ENCODE measurements around the gene EME2.

The EME2 gene

GRCh38 chr16:1800701-1801100, 28.1 kb downstream of the EME2 start:
- Histone ChIP-seq H3K4me2 (ENCODE audit: low read length) (no peak overlapping the region), H3K4me1 (ENCODE audit: low read length) (no peaks in the 10 kb centered on the region), H3K27me3 (ENCODE audit: low read depth, low read length) (no peaks in the 10 kb centered on the region), H4K20me1 (ENCODE audit: insufficient read depth, low read length) (no peaks in the 10 kb centered on the region), H3K36me3 (replicated peaks; ENCODE audit: low read depth, low read length) (no peaks in the 10 kb centered on the region), H3K79me2 (ENCODE audit: low read length) (no peaks in the 10 kb centered on the region), H2AFZ (ENCODE audit: low read depth, low read length) (no peak overlapping the region), H3K9me3 (ENCODE audit: insufficient read depth, low read length) (no peaks in the 10 kb centered on the region), H3K27ac (ENCODE audit: low read length) (no peak overlapping the region), H3K4me3 (ENCODE audit: low read length) (no peak overlapping the region), H3K9ac (ENCODE audit: low read length) (no peak overlapping the region)
- TF ChIP-seq EZH2phosphoT487 (IDR thresholded peaks at IDR 0.05; ENCODE audit: low read depth) (no peak), CTCF (IDR thresholded peaks at IDR 0.05; ENCODE audit: low read depth, low read length) (no peak)

- Histone ChIP-seq H3K27ac (ENCODE audit: low read length) (no peak overlapping the region), H3K9ac (ENCODE audit: low read length) (no peak overlapping the region), H4K20me1 (ENCODE audit: insufficient read depth, low read length) (no peaks in the 10 kb centered on the region), H3K4me2 (ENCODE audit: low read length) (no peak overlapping the region), H3K27me3 (ENCODE audit: low read depth, low read length) (no peaks in the 10 kb centered on the region), H3K36me3 (replicated peaks; ENCODE audit: low read depth, low read length) (peaks cover 5% of the 10 kb centered on the region), H3K79me2 (ENCODE audit: low read length) (no peaks in the 10 kb centered on the region), H3K4me3 (ENCODE audit: low read length) (no peak overlapping the region), H3K9me3 (ENCODE audit: insufficient read depth, low read length) (no peaks in the 10 kb centered on the region), H2AFZ (ENCODE audit: low read depth, low read length) (no peak overlapping the region), H3K4me1 (ENCODE audit: low read length) (no peaks in the 10 kb centered on the region)
- TF ChIP-seq EZH2phosphoT487 (IDR thresholded peaks at IDR 0.05; ENCODE audit: low read depth) (no peak), CTCF (IDR thresholded peaks at IDR 0.05; ENCODE audit: low read depth, low read length) (no peak)
Measured at GRCh38 chr16:1807626-1808025, 35.0 kb downstream of the EME2 start.

GRCh38 chr16:1808691-1809090, 36.1 kb downstream of the EME2 start:
- no peaks in the 10 kb centered on the region for H3K79me2 ChIP-seq (ENCODE audit: low read length)
- H3K9me3 ChIP-seq (ENCODE audit: insufficient read depth, low read length): no peaks in the 10 kb centered on the region
- H4K20me1 ChIP-seq (ENCODE audit: insufficient read depth, low read length): no peaks in the 10 kb centered on the region
- TF ChIP-seq CTCF (IDR thresholded peaks at IDR 0.05; ENCODE audit: low read depth, low read length): no peak
- no peak for TF ChIP-seq EZH2phosphoT487 (IDR thresholded peaks at IDR 0.05; ENCODE audit: low read depth)
- H3K9ac ChIP-seq (ENCODE audit: low read length): no peak overlapping the region
- H3K36me3 ChIP-seq (replicated peaks; ENCODE audit: low read depth, low read length): peaks cover 7% of the 10 kb centered on the region
- no peaks in the 10 kb centered on the region for H3K27me3 ChIP-seq (ENCODE audit: low read depth, low read length)
- H3K4me2 ChIP-seq (ENCODE audit: low read length): no peak overlapping the region
- no peaks in the 10 kb centered on the region for H3K4me1 ChIP-seq (ENCODE audit: low read length)
- H2AFZ ChIP-seq (ENCODE audit: low read depth, low read length): no peak overlapping the region
- H3K27ac ChIP-seq (ENCODE audit: low read length): no peak overlapping the region
- H3K4me3 ChIP-seq (ENCODE audit: low read length): no peak overlapping the region

- Histone ChIP-seq H3K4me3 (ENCODE audit: low read length) (no peak overlapping the region), H4K20me1 (ENCODE audit: insufficient read depth, low read length) (no peaks in the 10 kb centered on the region), H3K79me2 (ENCODE audit: low read length) (no peaks in the 10 kb centered on the region), H3K36me3 (replicated peaks; ENCODE audit: low read depth, low read length) (peaks cover 8% of the 10 kb centered on the region), H3K27ac (ENCODE audit: low read length) (no peak overlapping the region), H3K4me2 (ENCODE audit: low read length) (no peak overlapping the region), H3K9me3 (ENCODE audit: insufficient read depth, low read length) (no peaks in the 10 kb centered on the region), H2AFZ (ENCODE audit: low read depth, low read length) (no peak overlapping the region), H3K27me3 (ENCODE audit: low read depth, low read length) (no peaks in the 10 kb centered on the region), H3K4me1 (ENCODE audit: low read length) (no peaks in the 10 kb centered on the region), H3K9ac (ENCODE audit: low read length) (no peak overlapping the region)
- TF ChIP-seq EZH2phosphoT487 (IDR thresholded peaks at IDR 0.05; ENCODE audit: low read depth) (no peak), CTCF (IDR thresholded peaks at IDR 0.05; ENCODE audit: low read depth, low read length) (no peak)
Measured at GRCh38 chr16:1809281-1809801, 36.7 kb downstream of the EME2 start.
